ENCODE results near the gene CCDC171.
"Not testable (repeated sequence)": the region's sequence is repeated elsewhere in the genome, so short reads cannot be mapped to it uniquely, and the experiment has no call there.

Gene CCDC171

GRCh38 chr9:15699876-15700559 lies 147.2 kb downstream of the CCDC171 start:
- DNase-seq = not testable (repeated sequence)

- DNase-seq = no peak
Observed at GRCh38 chr9:15707000-15707399, 154.2 kb downstream of the CCDC171 start.

- DNase-seq = no peak
Observed at GRCh38 chr9:15711531-15711930, 158.7 kb downstream of the CCDC171 start.

GRCh38 chr9:15711931-15712330 lies 159.1 kb downstream of the CCDC171 start:
- DNase-seq = no peak

- DNase-seq = no peak
Observed at GRCh38 chr9:15714746-15715145, 161.9 kb downstream of the CCDC171 start.

- no peak for DNase-seq
Observed at GRCh38 chr9:15717290-15717967, 164.6 kb downstream of the CCDC171 start.

GRCh38 chr9:15718423-15718822 lies 165.6 kb downstream of the CCDC171 start:
- DNase-seq = no peak

GRCh38 chr9:15720861-15721260 lies 168.0 kb downstream of the CCDC171 start:
- DNase-seq = no peak

GRCh38 chr9:15722888-15723287 lies 170.0 kb downstream of the CCDC171 start:
- DNase-seq = no peak

GRCh38 chr9:15724016-15724415 lies 171.2 kb downstream of the CCDC171 start:
- no peak for DNase-seq

GRCh38 chr9:15724612-15725011 lies 171.8 kb downstream of the CCDC171 start:
- DNase-seq = no peak

GRCh38 chr9:15725953-15726352 lies 173.1 kb downstream of the CCDC171 start:
- DNase-seq = no peak

- DNase-seq = no peak
Observed at GRCh38 chr9:15729507-15729906, 176.7 kb downstream of the CCDC171 start.

- no peak for DNase-seq
Observed at GRCh38 chr9:15735083-15735857, 182.4 kb downstream of the CCDC171 start.

GRCh38 chr9:15736569-15736968 lies 183.7 kb downstream of the CCDC171 start:
- DNase-seq = no peak

- DNase-seq = no peak
Observed at GRCh38 chr9:15738011-15738410, 185.2 kb downstream of the CCDC171 start.

- no peak for DNase-seq
Observed at GRCh38 chr9:15741015-15741414, 188.2 kb downstream of the CCDC171 start.

- DNase-seq = no peak
Observed at GRCh38 chr9:15743512-15743911, 190.7 kb downstream of the CCDC171 start.

GRCh38 chr9:15744196-15744595 lies 191.4 kb downstream of the CCDC171 start:
- no peak for DNase-seq

GRCh38 chr9:15746905-15747304 lies 194.1 kb downstream of the CCDC171 start:
- no peak for DNase-seq

- DNase-seq = no peak
Observed at GRCh38 chr9:15755660-15756059, 202.8 kb downstream of the CCDC171 start.

- no peak for DNase-seq
Observed at GRCh38 chr9:15761551-15761950, 208.7 kb downstream of the CCDC171 start.

- no peak for DNase-seq
Observed at GRCh38 chr9:15763371-15763770, 210.5 kb downstream of the CCDC171 start.

GRCh38 chr9:15764131-15764530 lies 211.3 kb downstream of the CCDC171 start:
- no peak for DNase-seq

Measured in central memory CD4-positive, alpha-beta T cell (primary cell).